HG03064 (cell line): ENCODE results near the gene DDX31.
"Not testable (repeated sequence)": the region's sequence is repeated elsewhere in the genome, so short reads cannot be mapped to it uniquely, and the experiment has no call there.

Experiments used
- ATAC-seq: cut with Tn5 transposase; IDR thresholded peaks from one replicate; pipeline ENCODE4 v1.9.1; 2021; ENCODE audit warnings: low read depth; ENCODE audit not compliant: unreplicated experiment

Gene DDX31

DNA sequence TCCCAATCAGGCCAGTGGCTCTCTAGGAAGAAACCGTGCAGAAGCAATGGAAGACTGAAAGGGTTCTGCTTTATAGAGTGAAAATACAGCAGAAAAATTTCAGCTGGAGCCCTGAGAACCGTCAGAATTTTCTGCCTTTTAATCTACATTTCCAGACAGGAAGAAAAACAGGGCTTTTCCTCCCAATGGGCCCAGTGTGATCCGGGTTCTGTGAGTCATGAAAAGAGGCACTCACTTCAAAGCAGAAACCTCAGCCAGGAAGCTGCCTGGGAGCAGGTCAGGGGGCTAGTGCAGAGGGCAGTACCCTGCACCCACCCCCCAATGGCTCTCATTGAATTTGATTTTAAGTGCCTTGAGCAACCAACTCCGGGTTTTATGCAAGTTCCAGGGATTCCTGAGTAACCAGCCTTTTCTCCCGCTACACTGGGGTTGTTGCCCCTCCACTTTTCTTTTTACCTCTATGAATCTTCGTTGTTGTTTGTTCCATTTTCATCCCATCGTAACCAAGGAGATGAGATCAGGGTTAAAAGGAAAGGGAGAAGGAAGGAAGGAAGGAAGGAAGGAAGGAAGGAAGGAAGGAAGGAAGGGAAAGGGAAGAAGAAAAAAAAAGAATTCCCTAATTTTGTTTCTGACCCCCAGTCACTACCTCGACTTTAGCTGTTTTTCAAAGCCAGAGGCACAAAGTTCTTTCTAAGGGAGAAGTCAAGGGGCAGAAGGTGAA lies 86.0 kb downstream of the DDX31 start:
- ATAC-seq: no peak

DNA sequence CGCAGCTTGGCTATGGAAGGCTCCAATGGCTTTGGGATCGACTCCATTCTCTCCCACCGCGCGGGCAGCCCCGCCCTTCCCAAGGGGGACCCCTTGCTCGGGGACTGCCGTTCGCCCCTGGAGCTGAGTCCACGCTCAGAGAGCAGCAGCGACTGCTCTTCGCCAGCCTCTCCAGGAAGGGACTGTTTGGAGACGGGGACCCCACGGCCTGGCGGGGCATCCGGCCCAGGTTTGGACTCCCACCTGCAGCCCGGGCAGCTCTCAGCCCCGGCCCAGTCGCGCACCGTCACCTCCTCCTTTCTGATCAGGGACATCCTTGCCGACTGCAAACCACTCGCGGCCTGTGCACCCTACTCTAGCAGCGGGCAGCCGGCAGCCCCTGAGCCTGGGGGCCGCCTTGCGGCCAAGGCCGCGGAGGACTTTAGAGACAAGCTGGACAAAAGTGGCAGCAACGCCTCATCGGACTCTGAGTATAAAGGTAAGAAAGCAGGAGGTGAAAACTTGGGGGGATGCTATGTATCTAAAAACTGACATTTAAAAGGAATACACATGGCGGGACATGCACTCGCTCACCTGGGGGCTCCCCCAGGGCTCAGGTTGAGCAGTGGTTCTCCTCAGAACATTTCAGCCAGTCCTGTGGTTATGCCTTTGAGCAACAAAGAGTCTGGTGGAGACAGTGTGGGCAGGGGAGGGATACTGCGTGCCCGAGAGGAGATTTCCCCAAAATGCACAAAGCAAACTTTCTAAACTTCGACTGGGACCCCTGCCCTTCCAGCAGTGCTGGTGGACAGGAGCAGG lies 86.8 kb downstream of the DDX31 start:
- no peak for ATAC-seq

DNA sequence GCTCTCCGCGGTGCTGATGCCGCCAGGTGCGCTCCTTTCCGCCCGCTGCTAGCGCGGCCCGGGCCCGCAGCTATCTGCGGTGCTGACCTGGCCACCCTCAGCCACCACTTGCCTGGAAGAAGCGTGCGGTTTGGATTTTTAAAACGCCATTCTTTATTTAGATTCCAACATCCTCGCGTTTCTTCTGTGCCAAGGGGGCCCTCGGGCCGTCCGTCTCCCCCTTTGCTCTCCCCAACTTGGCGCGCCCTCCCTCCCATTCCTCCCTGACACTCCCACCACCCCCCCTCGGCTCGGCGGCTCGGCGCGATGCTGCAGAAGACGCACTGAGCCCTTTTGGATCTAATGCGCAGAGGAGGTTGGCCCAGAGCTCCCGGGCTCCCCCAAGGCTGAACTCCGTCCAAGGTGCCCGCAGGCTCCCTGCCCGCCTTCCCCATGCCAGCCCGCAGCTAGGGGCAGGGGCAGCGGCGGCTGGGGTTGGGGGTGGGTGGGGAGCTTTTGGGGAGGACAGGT lies 87.5 kb downstream of the DDX31 start, which contains the start of gene BARHL1:
Gene BARHL1 (plus strand): TSS at position 331 of the 510 bp plus-strand sequence. CDS start 192 bp downstream, outside the sequence.
- no peak for ATAC-seq

DNA sequence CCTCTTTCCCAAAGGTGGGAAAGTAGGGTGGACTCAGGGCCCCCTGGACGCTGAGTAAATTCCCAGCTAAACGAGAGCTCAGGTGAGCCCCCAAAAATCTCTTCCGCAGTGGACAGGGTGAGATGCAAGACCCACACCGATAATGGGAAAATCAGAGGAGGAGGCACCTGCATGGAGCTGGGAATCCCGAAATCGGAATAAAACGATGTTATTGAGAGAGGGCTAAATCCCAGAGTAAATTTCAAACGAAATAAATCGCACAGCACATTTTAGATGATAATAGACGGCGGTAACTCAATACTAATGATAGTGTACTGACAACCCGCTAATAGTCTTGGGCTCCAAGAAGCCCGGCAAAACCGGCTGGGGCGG lies 90.4 kb downstream of the DDX31 start:
- ATAC-seq: no peak

DNA sequence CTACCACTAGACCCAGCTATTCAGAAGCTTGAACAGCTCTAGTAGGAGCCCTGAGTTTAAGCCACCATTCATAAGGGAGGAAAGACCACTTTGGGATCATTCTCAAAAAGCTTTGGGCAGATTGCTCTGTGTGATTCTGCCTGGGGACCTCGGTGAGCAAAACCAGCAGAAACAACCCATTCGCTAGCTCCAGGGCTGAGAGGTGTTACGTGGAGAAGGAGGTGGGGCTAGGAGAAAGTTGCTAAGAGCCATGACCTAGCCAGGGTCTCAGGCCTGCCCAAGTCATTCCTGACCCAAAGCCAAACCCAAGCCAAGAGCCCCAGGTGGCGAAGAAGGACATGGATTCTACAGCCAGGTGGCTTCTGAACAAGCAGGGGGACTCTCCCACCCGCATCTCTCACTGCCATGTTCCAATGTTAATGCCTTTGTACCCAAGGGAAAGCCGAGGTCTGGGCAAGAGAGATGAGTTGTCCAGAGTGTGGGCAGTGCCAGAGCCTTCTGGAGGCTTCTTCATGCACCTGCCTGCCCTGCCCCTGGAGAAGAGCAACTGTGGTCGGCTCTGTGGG lies 91.3 kb downstream of the DDX31 start:
- ATAC-seq: no peak

DNA sequence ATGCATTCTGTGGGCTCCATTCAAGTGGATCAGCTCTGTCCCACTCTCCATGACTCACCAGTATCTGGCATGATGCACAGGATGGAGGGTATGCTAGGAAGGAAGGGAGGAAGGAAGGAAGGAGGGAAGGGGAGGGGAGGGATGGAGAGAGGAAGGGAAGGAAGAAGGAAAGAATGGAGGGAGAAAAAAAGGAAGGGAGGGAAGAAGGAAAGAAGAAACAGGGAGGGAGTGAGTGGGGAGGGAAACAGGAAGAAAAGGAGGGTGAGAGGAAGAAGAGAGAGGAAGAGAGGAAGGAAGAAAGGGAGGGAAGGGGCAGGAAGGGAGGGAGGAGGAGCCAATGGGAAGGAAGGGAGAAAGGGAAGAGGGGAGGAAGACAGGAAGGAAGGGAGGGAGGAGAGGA lies 92.7 kb downstream of the DDX31 start:
- ATAC-seq: no peak

DNA sequence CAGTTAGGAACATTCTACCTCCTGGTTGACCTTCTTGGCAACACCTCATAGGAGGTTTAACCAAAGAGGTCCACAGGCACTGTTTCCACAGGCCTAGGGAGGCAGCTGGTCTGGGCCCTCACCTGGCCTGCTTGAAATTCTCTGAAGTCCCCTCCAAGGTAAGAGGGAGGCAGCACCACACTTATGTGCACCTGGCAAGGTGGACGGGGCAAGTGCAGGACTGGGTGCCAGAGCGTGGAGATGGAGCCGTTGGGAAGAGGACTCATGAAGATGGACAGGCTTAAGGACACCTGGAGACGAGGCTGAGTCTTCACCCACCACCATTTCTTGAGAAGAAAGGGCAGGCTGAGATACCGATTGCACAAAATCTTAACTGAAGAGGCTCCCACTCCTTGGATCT lies 94.0 kb downstream of the DDX31 start:
- ATAC-seq: no peak

DNA sequence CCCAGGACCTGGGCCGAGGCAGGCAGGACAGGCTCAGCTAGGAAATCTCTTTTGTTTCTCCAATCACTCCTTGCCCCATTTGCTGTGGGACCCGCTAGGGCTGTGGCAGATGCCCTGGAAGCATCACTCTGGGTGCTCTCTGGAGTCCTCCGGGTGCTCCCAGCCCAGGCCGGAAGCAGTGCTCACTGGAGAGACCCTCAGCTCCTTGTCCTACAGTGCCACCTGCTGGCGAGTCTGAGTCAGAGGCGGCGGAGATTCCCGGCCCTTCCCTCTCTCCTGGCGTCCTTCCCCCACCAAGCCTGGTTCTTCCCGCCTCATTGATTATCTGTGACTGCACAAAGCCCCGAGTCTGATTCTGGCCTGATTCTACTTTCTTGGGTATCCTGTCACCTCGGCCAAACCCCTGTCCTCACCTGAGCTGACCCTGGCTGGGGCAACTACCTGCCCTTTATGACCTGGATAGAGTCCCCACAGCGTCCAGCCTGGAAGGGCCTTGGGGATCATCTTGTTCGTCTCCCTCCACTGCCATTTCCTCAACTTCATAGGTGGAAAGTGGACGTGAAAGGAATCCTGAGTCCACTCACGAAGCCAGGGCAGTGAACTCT lies 94.7 kb downstream of the DDX31 start:
- no peak for ATAC-seq

DNA sequence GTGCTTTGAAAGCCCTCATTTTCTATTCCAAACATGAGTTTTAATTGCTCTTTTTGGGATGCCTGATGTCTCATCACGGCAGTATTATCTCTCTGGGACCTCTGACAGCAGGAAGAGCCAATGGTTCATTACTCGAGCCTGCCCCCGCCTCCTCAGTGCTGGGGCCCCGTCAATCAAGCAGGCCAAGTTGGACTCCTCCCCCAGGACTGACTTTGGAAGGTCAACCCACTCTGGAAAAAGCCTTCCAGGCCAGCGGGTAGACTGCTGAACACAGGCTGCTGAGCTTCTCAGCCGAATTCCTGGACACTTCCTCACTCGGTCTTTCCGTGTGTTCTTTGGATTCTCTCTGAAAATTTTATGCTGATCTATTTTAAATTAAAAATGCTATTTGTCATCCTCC lies 96.9 kb downstream of the DDX31 start:
- no peak for ATAC-seq

DNA sequence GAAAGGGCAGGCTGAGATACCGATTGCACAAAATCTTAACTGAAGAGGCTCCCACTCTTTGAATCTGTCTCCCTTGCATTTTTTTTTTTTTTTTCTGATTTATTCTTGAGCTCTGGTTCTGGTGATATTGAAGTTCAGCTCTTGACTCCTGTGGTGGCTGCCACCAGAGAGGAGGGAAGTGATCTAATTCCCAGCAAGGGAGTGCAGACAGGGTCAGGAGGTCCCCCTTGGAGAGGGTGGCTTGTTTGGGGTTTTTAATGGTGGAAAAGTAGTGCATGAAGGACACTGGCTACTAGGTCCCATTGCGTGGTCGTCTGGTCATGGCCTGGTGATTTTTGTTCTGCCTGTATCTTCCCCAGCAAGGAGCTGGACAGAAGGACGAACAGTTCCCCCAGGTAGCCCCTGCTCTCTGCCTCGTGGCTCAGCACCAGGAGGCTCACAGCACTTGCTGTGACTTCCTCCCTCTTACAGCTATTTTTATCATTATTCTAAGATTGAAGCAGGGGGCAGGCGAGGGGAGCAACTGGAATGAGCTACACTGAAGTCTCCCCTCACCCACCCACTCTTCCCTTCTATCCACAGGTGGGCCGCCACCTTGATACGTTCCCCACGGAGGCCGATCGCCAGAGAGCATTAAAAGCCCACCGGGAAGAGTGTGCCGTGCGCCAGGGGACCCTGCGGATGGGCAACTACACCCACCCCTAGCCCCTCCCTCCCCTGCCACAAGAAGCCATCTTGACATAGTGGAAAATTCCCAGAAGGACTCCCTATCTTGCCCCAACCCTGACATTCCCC lies 97.8 kb downstream of the DDX31 start:
- no peak for ATAC-seq

DNA sequence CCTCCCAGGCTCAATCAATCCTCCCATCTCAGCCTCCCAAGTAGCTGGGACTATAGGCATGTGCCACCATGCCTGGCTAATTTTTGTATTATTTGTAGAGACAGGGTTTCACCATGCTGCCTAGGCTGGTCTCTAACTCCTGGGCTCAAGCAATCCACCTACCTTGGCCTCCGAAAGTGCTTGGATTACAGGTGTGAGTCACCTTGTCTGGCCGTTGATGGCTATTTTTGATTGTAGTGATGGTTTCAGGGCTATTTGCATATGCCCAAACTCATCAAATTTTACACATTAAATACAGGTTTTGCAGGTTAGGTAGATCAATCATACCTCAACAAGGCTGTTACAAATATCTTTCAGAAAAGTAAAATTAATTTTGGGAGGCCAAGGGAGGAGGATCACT lies 101.0 kb downstream of the DDX31 start:
- not testable (repeated sequence) for ATAC-seq

DNA sequence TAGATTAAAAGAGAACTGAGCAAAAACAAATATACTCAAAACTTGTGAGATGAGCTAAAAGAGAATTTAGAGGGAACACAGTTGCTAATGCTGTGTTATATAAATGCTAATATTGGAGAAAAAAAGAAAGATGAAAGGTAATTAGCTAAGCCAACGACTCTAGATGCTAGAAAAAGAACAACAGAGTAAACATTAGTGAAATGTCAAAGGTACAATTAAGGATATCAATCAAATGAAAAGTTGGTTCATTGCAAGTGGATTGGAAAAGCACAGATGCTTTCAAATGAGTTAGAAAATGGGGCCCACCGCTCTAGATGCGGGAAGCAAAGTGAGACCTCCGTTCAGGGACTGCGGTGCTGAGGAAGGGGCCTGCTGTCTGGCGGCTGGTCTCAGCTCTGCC lies 105.3 kb downstream of the DDX31 start:
- no peak for ATAC-seq

DNA sequence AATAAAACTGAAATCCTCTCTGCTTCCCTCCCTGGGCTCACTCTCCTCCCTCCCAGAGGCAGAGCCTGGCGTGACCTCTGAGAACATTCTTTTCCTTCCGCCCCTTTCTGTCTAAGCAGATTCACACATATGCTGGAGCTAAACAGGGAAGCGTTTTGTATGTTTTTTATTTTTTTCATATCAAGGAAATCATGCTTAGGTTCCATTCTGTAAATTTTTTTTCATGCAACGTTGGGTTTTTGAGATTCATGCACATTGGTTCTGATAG lies 107.5 kb downstream of the DDX31 start:
- ATAC-seq: no peak

DNA sequence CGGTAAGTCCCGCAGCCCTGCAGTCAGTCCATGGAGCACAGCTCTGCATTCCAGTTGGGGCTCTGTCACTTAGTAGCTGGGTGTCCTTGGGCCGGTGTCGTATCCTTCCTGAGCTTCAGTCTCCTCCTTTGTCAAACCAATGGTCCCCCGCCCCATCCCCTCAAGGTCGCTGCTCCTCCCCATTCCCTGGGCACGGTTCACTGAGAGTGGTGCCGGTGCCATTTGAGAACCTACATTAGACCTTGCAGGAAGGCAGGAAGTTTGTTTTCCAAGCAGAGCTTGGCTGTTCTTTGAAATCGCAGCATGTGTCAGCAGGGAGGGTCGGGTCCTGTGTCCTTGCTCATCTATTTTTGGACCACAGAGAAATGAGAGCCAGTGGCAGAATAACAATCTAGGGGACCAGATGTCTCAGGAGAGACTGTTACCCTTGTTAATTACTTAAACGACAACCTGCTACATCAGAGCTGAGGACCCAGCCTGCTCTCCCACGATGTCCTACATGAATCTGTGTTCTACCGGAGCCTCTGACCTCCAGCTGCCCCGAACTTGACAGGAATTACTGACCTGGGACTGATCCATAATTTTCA lies 109.1 kb downstream of the DDX31 start:
- no peak for ATAC-seq

DNA sequence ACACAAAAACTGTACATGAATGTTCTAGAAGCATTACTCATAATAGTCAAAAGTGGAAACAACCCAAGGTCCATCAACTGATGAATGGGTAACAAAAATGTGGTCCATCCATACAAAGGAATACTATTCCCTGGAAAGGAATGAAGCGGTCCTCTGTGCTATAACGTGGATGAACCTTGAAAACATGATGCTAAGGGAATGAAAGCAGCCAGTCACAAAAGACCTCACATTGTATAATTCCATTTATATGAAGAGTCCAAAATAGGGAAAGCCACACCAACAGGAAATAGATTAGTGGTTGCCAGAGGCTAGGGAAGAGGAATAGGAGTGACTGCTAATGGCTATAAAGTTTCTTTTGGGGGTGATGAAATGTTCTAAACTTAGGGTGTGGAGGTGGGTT lies 110.1 kb downstream of the DDX31 start:
- no peak for ATAC-seq

DNA sequence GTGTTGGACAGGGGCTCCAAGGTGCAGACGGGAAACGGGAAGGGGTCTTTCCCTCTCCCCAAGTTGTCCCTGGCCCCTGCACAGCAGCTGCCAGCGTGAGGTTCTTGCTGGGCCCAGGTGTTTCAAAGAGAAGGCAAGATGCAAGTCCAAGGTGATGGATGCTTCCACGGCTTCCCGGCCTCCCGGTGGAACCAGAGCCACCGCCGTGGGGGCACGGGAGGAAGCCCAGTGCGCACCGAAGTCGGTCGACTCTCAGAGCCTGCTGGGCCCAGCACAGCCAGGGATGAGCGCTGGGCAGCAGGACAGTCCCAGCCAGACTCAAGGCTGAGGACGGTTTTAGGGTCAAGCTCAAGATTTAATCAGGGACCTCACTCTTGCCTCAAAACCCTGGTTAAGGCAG lies 112.6 kb downstream of the DDX31 start:
- no peak for ATAC-seq

DNA sequence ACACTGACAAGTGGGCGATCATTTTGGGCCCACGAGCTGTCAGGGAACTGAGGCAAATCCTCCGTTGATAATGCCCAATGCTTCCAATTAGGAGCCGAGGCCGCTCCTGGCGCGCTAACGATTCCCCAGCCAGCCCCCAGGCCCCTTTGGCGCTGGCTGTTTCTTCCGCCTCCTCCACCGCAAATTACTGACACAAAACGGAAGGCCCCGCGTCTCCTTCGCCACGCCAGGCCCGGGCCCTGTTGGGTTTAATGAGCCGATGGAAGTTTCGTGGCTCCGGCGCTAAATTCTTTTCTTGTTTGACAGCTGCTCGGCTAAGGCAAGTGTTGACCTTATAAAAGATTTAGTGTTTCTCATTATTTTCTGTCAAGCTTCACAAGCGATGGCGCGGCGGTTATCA lies 113.1 kb downstream of the DDX31 start:
- no peak for ATAC-seq

DNA sequence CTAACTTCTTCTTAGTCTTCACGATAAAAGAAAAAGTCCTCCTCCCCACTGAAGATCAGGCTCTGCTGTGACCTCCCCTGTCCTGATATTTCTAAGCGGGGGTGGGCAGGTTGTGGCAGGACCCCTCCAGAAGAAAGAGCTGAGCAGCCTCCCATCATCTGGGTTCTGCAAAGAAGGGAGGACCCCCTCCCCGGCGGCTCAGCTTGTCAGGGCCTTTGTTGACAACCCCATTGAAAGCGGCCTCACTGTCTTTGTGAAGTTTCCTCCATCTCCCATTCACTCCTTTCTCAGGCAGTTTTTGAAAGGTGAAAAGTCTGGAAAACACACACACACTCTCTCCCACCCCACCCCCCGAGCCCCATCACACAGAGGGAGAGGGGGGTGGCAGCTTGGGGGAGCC lies 113.5 kb downstream of the DDX31 start:
- no peak for ATAC-seq

DNA sequence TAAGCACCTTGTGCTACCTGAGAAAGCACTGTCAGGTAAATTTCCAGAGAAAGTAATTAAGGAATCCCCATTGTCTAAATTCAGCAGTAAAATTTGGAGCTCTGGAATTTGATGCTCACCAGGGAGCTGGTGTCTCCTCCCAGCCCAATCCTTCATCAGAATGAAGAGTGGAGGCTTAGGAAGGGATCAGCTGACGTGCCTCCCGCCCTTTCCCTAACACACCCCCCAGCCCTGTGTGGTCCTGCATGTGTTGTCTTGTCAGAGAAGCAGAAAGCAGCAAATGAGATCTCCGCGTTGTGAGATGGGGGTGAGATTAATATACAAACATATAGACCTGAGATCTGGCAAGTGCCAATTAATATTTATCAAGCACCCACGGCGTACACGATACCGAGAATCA lies 114.3 kb downstream of the DDX31 start:
- ATAC-seq: no peak

DNA sequence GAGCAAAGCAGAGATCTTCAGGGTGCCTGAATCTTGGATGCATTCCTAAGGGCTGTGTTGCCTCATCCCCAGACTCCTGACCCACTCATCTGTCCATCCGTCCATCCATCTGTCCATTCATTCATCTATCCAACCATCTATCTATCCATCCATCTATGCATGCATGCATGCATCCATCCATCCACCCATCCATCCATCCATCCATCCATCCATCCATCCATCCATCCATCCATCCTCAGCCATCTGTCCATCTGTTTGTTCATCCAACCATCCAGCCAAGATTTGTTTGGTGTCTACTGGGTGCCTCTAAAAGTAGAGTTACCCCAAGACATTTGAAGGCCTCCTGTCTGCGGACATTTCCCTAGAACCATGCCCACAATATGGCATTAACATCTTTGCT lies 115.0 kb downstream of the DDX31 start:
- no peak for ATAC-seq
